ENCODE data around the gene PFDN6.

PFDN6 gene

DNA sequence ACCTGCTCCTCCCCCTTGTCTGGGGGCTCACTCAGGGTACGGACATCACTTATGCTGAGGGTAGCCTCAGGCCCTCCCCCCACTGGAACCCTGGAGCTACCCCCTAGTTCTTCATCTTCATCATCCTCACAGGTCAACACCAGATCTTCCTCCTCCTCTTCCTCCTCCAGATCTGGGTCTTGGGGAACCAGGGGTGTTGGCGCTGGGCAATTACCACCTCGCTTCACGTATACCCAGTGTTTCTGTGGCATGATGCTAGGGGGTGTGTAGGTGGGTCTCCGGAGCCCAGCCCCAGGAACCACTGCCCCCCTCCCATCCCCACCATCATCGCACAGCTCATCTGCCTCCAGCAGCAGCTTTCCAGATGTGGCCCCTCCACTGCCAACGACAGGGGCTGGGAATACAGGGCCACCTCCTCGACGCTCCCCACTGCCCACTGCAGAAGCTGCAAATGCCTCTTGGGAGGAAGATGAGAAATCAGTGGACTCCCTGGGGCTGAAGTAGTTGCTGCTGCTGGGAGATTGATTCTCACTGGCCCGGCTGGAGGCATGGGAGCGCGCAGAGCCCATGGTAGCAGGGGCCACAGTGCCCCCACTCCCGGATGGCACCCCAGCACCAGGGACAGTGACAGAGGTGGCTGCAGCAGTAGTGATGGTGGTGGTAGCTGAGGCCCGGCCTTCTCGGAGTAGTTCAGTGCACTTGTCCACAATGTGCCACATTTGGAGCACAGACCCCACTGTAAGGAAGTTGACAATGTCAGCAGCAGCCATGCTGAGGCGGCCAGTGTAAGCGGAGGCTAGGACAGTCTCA lies 26.6 kb downstream of the PFDN6 start:
- no peak for FAIRE-seq
- DNase-seq (ENCODE audit: low spot score), result no peak

DNA sequence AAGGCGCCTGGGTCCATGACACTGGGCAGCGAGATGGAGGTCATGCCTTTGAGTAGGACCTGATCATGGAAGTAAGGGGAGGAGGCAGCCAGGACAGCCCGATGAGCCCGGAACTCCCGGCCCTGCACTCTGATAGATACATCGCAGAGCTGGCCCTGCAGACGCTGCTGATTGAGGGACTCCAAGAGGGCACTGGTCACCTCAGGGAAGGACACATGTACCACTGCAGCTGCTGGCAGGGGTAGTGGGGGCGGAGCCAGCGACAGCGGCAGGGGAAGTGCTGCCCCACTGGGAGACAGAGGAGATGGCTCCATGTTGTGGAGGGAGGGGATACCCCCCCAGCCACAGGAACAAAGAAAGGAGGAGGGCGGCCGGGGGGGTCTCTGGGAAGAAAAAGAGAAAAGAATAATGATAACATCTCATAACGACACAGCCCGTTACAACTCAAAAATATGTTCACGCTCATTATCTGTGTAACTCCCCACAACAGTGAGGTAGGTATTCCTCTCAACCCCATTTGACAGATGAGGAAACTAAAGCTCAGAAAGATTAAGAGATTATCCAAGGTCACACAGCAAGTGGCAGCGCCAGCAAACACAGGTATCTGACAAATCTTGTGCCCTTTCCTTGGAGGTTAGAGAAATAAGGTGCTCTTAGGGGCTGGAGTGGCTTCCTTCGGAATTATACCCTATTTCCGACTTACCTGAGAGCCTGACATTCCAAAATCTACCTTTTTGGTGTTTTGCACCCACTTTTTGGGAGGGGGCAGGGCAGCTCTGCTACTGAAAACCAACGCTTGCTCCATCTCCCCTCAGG lies 27.4 kb downstream of the PFDN6 start:
- FAIRE-seq (no peak), DNase-seq (ENCODE audit: low spot score) (no peak)

DNA sequence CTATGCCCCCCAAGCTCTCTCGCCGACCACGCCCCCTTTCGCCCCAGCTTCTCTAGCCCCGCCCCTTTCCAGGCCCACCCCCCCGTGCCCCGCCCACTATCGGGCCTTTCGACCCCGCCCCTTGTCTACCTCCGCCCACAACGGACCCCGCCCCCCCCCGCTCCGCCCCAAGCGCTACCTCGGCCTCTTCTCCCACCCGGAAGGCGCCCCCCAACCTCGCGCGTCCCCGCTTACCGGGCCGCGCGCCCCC lies 27.9 kb downstream of the PFDN6 start:
- DNase-seq (ENCODE audit: low spot score), result no peak
- no peak for FAIRE-seq

DNA sequence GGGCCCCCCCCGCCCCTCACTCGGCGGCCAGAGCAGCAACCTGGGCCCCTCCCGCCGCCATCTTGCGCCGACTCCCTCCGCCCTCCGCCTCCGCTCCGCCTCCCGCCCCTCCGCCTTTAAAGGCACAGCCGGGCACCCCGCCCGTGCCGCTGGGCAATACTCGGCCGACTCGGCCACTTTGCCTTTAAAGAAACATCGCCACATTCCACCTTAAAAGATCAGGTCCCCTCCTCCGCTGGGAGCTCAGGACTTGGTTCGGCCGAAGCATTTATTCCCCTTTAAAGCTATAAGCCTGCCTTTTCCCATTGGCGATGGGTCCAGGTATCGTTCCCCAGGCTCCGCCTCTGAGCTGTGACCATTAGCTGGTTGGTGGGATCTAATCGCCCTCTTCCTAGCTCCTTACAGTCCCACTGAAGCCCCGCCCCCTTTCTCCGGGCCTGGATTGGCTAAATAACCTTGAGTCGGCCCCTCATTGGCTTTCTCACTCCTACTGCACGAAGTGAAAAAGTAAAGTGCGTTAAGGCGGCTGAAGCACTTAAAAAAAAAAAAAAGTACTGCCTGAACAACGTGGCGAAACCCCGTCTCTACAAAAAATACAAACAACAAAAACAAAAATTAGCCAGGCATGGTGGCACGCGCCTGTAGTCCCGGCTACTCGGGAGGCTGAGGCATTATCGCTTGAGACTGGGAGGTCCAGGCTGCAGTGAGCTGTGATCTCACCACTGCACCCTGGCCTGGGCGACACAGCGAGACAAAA lies 28.4 kb downstream of the PFDN6 start, which contains the start of gene ZBTB22:
ZBTB22 (minus strand) TSS at position 76 of the 757 bp plus-strand sequence. CDS start 828 bp downstream, outside the sequence.
- FAIRE-seq (no peak), DNase-seq (ENCODE audit: low spot score) (peak; percentile 92)

DNA sequence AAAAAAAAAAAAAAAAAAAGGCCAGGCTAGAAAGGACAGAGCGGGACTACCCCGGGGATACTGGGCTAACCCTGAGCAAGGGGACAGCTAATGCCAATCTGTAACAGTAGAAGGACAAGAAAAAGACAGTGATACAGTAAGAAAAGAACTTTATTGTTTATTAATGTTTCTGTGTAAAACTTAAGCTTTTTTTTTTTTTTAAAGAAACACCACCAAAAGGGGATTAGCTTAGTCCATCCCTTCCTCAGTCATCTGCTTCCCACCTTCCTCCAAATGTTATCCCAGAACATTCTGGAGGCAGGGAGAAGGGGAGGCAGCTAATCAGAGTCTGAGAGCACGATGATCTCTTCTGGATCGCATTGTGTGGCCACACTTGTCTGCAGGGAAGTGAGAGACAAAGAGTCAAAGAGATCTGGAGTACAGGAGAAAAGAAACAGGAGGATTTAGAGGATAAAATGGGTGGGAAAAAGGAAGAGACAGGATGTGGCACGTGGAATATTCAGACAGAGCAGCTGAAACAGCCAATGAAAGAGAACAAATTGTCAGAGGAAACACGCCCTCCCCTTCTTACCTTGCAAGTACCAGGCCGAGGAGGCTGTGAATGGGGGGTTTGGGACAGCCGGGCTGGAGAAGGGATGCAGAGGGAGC lies 29.1 kb downstream of the PFDN6 start:
- FAIRE-seq (no peak), DNase-seq (ENCODE audit: low spot score) (no peak)

DNA sequence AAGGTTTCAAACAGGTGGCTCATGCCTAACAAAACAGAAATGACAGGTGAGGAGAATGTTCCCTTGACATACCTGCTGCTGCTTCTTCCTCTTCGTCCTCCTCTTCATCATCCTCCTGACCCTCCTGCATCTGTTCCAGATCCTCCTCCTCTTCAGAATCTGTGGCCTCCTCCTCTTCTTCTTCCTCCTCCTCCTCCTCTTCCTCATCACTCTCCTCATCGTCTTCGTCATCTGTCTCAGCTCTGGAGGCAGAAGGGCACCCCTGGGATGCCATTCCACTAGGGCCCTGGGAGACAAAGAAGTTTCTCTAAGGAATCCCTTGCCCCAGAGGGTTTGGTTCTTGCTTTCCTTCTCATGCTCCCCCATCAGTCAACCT lies 30.5 kb downstream of the PFDN6 start:
- DNase-seq (ENCODE audit: low spot score) (no peak), FAIRE-seq (no peak)

DNA sequence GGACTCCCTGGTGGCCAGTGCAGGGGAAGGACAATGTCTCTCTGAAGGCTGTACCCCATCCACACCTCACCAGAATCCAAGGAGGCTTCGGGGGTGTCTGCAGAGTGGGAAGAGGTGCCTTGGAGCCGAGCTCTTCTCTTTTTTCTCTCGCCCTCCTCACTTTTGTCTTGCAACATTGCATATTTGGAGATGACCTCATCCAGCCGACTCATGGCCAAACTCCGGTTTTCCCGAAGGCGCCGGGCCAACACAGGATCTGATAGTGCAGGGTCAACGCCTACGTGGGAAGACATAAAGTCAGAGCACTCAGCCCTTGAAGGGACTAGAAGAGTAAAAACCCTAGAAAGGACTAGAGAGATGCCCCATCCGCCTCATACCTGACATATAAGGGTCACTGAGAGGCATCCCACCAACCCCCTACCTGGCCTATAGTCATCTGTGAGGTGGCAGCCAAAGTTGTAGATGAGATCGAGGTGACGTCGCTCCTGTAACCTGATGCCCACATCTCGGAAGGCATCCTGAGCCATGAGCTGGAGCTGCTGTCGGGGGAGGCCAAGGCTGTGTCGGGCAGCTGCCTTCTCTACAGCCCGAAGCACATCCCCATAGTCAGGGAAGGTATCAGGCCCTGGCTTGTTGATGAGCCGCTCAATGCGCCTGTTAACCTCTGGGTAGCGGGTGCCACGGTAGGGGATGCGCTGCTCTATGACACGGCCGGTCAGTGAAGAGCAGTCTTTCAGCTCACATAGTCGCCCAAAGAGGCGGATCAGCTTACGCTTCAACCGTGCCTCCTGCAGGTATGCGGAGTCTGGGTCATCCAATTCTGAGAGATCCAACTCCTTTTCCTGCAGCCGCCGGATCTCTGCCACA lies 31.1 kb downstream of the PFDN6 start:
- DNase-seq (ENCODE audit: low spot score), result no peak
- no peak for FAIRE-seq

DNA sequence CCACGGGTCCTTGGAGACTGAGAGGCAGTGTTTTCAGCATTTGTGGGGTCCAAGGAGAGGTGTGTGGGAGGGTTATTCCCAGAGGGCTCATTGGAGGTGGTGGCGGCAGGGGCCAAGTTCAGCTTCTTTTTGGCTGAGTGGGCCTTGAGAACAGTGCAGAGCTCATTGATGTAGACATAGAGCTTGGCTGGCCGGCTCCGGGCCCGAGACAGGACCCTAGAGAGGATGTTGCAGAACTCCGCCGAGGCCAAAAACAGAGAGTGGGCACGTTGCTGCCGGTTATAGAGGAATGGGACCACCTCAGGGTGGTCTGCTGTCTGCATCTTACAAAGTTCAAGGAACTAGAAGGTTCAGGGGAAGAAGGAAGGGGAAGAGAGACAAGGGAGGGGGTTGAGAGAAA lies 31.8 kb downstream of the PFDN6 start:
- FAIRE-seq (no peak), DNase-seq (ENCODE audit: low spot score) (no peak)

DNA sequence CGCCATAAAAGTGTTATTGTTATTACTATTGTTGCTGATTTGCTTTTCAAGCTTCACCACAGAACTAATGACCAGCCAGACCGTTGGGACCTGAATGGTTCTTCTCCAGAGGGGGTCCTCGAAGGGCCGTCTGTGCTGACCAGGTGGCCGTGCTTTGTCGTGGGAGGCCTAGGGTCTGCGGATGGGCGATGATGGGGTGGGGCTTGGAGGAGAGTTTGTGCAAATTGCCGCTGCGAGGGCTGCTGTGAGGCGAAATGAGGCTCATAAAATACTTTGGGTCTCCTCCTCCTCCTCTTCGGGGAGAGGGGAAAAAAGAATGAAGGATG lies 34.2 kb downstream of the PFDN6 start:
- DNase-seq (ENCODE audit: low spot score) (no peak), FAIRE-seq (no peak)

DNA sequence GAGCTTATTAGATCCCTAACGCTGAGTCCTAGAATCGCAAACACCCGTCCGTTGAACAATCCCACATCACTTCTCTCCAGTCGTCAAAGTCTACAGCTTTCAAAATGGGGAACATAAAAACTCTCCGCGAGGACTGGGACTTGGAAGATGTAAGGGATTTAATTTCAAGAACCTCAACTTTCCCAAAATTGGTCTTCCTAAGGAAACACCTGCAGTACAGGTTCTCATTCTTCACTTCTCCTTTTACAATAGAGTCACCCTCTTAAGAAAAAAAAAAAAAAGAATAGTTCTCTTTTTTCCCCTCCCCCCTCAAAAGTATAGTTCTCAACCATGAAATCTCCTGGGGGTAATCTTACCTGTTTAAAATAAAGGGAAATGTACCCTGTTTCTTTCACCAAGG lies 34.7 kb downstream of the PFDN6 start:
- FAIRE-seq (no peak), DNase-seq (ENCODE audit: low spot score) (no peak)

DNA sequence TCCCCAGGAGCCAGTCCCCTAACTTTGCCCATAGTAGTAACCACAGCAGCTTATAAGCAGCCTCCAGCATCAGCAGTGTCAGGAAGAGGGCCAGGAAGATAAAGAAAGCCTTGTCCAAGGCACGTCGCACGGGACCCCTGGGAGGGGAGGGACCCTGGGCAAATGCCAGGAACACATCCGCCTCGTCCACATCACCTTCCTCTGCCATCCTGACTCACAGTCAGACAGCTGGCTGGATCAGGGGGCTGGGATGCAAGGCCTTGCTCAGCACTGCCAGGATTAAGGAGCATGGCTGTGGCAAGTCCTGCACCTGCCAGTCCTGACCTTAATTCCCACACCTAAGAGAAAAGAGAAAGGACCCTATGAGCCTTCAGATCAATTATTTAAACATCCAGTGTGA lies 39.7 kb downstream of the PFDN6 start:
- no peak for FAIRE-seq

DNA sequence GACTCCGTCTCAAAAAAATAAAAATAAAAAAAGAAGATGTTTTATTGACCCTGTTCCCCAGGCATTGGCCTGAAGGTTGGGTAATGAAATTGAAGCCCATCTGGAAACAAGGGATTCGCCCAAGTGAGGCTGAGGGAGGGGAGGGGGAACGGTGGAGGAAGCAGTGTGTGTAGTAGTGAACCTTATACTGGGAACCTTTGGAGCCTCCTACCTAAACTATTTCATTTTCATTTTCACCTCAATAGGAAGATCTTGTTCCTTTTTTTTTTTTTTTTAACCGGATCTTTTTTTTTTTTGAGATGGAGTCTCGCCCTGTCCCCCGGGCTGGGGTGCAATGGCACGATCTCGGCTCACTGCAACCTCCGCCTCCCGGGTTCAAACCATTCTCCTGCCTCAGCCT lies 41.3 kb downstream of the PFDN6 start:
- no peak for FAIRE-seq
- DNase-seq (ENCODE audit: low spot score), result no peak

More for the DNA sequence above, 39.7 kb downstream of the PFDN6 start:
- DNase-seq (ENCODE audit: low spot score), result peak; percentile 51

DNA sequence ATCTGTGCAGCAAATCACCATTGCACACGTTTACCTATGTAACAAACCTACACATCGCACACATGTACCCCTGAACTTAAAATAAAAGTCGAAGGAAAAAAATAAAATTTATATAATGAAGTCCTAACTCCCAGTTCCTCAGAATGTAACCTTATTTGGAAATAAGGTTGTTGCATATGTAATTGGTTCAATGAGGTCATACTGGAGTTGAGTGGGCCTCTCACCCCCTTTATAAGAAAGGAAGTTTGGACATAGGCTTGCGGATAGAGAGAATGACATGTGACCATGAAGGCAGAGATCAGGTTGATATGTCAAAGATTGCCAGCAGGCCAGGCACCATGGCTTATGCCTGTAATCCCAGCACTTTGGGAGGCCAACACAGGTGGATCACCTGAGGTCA lies 44.3 kb downstream of the PFDN6 start:
- no peak for DNase-seq (ENCODE audit: low spot score)
- no peak for FAIRE-seq

DNA sequence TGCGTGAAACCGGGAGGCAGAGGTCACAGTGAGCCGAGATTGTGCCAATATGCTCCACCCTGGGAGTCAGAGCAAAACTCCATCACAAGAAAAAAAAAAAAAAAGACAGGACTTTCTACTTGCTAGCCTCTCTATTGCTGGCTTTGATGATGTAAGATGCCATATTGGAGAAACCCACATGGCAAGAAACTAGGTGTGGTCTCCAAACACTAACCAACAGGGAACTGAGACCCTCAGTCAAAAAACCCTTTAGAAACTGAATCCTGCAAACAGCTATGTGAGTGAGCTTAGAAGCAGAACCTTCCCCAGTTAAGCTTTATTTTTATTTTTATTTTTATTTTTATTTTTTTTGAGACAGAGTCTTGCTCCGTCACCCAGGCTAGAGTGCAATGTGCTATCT lies 46.5 kb downstream of the PFDN6 start:
- FAIRE-seq, result no peak
- no peak for DNase-seq (ENCODE audit: low spot score)

DNA sequence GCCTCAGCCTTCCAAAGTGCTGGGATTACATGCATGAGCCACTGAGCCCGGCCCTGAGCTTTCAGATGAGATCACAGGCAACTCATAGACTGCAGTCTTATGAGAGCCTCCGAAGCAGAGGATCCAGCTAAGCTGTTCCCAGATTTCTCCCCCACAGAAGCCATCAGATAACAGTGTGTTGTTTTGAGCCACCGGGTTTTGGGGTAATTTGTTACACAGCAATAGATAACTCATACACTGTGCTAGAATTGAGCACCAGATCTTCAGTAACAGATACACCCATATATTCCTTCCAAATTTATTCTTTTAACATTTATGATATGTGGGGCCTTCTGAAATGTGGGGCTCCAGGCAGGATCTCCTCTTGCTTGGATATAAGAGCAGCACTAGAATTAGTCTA lies 47.1 kb downstream of the PFDN6 start:
- FAIRE-seq (no peak), DNase-seq (ENCODE audit: low spot score) (no peak)

DNA sequence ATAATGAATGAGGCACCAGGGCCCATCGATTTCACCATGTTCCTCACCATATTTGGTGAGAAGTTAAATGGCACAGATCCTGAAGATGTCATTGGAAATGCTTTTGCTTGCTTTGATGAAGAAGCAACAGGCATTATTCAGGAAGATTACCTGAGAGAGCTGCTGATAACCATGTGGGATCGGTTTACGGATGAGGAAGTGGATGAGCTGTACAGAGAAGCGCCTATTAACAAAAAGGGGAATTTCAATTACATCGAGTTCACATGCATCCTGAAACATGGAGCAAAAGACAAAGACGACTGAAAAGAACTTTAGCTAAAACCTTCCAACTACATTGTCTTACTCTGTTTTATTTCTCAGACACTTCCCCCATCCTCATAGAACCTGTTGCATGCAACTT lies 49.8 kb downstream of the PFDN6 start:
- DNase-seq (ENCODE audit: low spot score) (no peak), FAIRE-seq (no peak)

All from urothelium cell line (cell line).